CD4-positive, alpha-beta T cell treated with Interferon alpha-2 for 1 hour (primary cell): Measurements from ENCODE around the gene PTPRN2.

Experiments used
- DNase-seq, 2 donors: peaks; one replicate each; pipeline ENCODE4 v3.0.0-alpha.2; 2020 to 2022

PTPRN2 gene

GRCh38 chr7:157722137-157723060, 865.2 kb downstream of the PTPRN2 start:
- DNase-seq = no peak

DNA sequence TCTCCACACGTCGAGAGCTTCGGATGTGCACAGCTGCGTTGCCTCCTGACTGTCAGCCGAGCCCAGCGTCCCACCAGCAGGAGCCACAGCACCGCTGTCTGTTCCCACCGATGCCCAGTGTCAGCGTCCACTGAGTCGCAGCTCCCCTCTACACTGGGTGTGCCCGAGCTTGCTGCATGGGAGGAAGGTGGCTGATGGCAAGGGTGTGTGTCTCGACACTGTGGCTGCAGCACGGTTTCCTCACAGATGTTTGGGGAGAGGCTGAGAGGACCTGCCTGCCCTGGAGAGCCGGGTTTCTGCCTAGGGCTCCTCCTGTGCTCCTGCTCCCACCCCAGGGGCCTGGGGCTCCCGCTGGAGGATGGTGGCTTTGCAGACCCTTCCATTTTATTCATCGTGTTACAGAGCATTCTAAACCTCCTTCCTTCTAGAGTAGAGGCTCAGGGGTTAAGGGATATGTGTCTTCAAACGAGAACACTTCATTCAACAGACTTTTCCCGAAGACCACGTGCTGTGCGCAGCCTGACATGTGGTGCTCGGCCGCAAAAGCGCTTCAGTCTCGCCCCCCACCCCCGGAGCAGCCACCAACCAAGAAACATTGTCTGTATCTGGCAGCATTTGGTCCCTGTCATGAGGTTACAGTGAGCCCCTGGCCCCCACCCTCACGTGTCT, 866.0 kb downstream of the PTPRN2 start:
- DNase-seq = no peak

GRCh38 chr7:157719705-157720655, 867.6 kb downstream of the PTPRN2 start:
- no peak for DNase-seq

DNA sequence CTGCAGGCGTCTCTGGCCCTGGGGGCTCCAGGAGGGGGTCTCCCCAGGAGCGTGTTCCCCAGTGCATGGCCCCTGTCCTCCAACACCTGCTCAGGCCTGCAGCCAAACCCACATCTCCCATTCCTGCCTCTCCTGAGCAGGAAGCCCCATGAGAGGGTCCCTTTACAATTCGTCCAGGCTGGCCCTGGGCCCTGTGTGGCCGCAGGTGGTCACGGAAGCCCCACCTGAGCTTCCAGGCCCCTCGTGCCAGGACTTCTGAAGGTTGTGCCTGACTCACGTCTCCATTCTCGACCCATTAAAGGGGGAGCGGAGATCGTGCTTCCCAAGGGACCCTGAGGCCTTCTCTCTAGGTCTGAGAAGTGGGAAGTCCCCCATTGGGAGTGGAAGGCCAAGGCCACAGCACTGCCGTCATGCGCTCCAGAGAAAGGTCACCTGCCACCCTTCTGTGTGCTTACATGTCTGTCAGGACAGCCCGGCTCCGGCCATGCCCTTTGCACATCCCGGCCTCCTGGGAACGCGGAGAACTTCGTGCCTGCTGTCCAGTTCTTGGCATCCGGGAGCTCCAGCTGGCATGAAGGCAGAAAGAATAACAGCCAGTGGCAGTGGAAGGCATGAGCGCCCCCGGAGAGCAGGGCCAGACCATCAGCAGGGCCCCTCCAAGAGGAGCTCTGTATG, 868.5 kb downstream of the PTPRN2 start:
- DNase-seq = no peak

- no peak for DNase-seq
These were observed 869.2 kb downstream of the PTPRN2 start for GRCh38 chr7:157718303-157719007.

- DNase-seq = no peak
These were observed 870.1 kb downstream of the PTPRN2 start for GRCh38 chr7:157717211-157718174.

- DNase-seq = no peak
These were observed 871.7 kb downstream of the PTPRN2 start for GRCh38 chr7:157715938-157716280.

- DNase-seq = no peak
These were observed 872.3 kb downstream of the PTPRN2 start for GRCh38 chr7:157715071-157715937.

DNA sequence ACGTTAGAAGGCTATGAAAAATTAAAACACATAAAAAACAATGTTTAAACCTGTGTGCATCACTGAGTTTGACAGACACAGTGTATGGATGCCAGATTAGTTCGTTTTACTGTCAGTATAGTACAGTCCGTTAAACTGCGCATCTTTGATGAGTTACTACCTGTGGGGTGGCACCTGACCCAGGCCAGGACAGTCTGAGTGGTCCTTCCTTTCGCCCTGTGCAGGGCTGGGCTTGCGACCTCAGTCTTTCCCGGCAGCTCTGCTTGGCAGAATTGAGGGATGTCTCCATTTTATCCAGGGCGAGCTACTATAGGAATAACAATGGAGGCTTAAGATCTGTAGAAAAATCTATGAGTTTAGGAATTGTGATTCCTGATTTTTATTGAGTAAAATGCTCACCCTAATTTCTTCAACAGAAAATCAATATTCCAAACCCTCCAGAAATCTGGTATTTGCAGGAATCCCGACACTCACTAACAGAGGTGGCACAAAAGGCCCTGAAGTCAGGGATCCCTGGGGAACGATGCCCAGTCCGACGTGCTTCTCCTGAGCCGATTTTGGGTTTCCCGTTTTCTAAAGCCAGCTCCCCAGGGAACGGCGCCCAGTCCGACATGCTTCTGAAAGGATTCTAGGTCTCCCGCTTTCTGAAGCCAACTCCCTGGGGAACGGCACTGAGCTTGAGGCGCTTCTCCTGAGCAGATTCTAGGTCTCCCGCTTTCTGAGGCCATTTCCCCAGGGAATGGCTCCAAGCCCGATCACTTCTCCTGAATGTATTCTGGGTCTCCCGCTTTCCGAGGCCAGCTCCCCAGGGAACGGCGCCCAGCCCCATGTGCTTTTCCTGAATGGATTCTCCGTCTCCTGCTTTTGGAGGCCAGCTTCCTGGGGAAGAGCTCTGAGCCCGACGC, 873.2 kb downstream of the PTPRN2 start:
- DNase-seq = no peak

DNA sequence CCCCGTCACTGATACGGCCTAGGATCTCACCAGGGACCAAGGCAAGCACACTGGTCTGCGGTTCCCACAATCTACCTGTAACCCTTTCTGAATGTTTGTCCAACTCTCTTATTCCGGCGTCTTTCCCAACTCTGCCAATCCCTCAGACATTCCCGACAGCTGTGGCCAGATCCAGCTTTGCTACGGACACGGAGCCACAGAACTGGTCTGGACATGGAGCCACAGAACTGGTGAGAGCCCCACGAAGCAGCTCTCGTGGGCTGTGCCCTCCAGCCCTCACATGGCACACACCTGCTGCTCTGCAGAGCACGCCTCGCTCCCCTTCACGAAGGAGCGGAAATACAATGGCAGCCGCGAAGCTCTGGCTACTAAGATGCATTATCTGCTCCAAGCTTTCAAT, 874.0 kb downstream of the PTPRN2 start:
- DNase-seq = no peak

DNA sequence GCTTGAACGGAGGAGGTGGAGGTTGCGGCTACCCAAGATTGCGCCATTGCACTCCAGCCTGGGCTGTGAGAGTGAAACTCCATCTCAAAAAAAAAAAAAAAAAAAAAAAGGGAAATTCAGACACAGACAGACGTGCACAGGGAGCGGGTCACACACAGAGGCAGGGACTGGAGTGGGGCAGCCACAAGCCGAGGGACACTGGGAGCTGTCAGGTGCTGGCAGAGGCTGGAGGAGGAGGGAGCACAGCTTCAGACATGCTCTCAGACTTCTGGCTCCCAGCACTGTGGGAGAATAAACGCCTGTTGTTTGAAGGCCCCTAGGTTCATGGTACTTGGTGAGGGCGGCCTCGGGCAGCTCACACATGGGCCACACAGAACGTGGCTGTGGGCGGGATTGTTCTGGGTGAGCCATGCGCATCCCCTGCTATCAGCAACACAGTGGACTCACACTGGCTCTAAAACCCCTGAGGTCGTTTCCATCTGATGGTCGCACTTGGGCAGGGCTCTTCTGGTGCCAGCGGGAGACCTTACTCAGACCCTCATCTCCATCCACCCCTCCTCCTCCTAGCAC, 874.9 kb downstream of the PTPRN2 start:
- DNase-seq = no peak

DNA sequence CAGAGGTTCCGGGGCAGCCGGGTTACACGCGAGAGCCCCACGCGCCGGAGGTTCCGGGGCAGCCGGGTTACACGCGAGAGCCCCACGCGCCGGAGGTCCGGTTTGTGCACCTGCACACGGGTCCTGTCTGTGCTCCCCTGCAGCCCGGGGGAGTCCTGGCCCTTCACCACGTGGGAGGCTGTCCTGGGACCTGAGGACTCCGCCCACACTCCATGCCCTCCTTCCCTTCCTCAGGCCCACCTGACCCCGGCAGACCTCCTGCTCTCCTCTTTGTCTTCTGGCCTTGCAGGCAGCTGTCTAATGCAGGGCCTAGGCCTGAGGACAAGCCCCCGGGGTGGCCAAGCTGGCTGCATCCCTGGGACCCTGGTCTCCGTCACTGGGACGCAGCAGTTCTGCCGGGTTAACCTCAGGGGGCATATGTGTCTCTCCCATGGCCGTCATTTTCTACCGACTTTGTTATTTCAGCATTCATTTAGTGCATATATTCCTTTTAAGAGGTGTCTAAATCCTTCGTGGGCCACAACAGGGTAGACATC, 876.2 kb downstream of the PTPRN2 start:
- no peak for DNase-seq

GRCh38 chr7:157710396-157710795, 877.2 kb downstream of the PTPRN2 start:
- DNase-seq = no peak

GRCh38 chr7:157709531-157710251, 877.9 kb downstream of the PTPRN2 start:
- no peak for DNase-seq

- DNase-seq = no peak
These were observed 878.7 kb downstream of the PTPRN2 start for GRCh38 chr7:157708919-157709295.

GRCh38 chr7:157707983-157708918, 879.4 kb downstream of the PTPRN2 start:
- no peak for DNase-seq
